ENCODE results near the gene GLDN. TPM values are rescaled to one million over a fixed set of nuclear protein-coding genes. Genes with fewer than 3 reads are reported as not detected.

Gene GLDN
- total RNA-seq, 1 experiment from 2014 or later: 0.15 TPM

DNA sequence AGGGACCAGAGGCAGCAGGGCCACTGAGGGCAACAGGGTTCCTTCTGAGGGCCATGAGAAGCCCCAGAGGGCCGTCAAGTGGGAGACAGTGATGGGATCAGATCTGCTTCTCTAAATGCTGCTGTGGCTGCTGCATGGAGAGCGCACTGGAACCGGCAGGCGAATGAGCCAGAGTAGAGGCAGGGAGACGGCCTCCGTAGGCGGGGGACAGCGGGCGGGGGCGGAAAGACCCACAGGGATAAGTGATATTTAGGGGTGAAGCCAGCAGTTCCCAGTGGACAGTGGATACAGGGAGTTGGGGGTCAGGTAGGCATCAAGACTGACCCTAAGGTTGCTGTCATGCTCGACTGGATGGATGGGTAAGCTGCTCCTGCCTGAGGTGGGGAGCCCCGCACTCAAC is 45.0 kb downstream of the GLDN start:
- Histone ChIP-seq H3F3A (ENCODE audit: low read length, unreplicated experiment) (no peaks in the 10 kb centered on the region), H3K27me3 (ENCODE audit: low read length) (no peaks in the 10 kb centered on the region), H2AFZ (ENCODE audit: low read length) (no peak overlapping the region), H3K4me3 (ENCODE audit: low read length) (no peak overlapping the region), H3K27ac (ENCODE audit: low read length) (no peak overlapping the region), H3K79me2 (ENCODE audit: low read length) (no peaks in the 10 kb centered on the region), H3K36me3 (ENCODE audit: low read depth, low read length) (no peaks in the 10 kb centered on the region), H3K9me2 (replicated peaks; ENCODE audit: low read length) (no peaks in the 10 kb centered on the region), H3K9ac (ENCODE audit: low read length) (no peak overlapping the region), H3K4me1 (ENCODE audit: insufficient read depth, low read length) (no peaks in the 10 kb centered on the region), H3K4me2 (ENCODE audit: low read length) (no peak overlapping the region), H3K9me3 (ENCODE audit: low read length) (no peaks in the 10 kb centered on the region), H4K20me1 (ENCODE audit: low read length) (no peaks in the 10 kb centered on the region)
- ChIA-PET CTCF (no interaction called here), POLR2A (ENCODE audit: unreplicated experiment) (no interaction called here)
- BruUV-seq (replicated peaks): no TSS peak
- TF ChIP-seq EZH2 (IDR thresholded peaks at IDR 0.05; ENCODE audit: low read length, unreplicated experiment) (no peak), EZH2phosphoT487 (IDR thresholded peaks at IDR 0.05; ENCODE audit: borderline replicate concordance, low read length) (no peak)
- TF ChIP-seq, protein P1, sequence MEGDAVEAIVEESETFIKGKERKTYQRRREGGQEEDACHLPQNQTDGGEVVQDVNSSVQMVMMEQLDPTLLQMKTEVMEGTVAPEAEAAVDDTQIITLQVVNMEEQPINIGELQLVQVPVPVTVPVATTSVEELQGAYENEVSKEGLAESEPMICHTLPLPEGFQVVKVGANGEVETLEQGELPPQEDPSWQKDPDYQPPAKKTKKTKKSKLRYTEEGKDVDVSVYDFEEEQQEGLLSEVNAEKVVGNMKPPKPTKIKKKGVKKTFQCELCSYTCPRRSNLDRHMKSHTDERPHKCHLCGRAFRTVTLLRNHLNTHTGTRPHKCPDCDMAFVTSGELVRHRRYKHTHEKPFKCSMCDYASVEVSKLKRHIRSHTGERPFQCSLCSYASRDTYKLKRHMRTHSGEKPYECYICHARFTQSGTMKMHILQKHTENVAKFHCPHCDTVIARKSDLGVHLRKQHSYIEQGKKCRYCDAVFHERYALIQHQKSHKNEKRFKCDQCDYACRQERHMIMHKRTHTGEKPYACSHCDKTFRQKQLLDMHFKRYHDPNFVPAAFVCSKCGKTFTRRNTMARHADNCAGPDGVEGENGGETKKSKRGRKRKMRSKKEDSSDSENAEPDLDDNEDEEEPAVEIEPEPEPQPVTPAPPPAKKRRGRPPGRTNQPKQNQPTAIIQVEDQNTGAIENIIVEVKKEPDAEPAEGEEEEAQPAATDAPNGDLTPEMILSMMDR (conservative IDR thresholded peaks at IDR 0.05; ENCODE audit: low read depth, low read length): no peak
- ATAC-seq (no peak), DNase-seq (no peak)
- intact Hi-C loops (cut with micrococcal nuclease): no loop called here

GRCh38 chr15:51386960-51387698 is 45.7 kb downstream of the GLDN start:
- intact Hi-C loops (cut with micrococcal nuclease): no loop called here
- no peak overlapping the region for H3K4me2 ChIP-seq (ENCODE audit: low read length)
- H4K20me1 ChIP-seq (ENCODE audit: low read length): no peaks in the 10 kb centered on the region
- ChIA-PET CTCF (no interaction called here), POLR2A (ENCODE audit: unreplicated experiment) (no interaction called here)
- DNase-seq (no peak), ATAC-seq (no peak)
- BruUV-seq (replicated peaks): no TSS peak
- no peaks in the 10 kb centered on the region for H3K27me3 ChIP-seq (ENCODE audit: low read length)
- TF ChIP-seq, protein P1 (conservative IDR thresholded peaks at IDR 0.05; ENCODE audit: low read depth, low read length): no peak
- TF ChIP-seq EZH2phosphoT487 (IDR thresholded peaks at IDR 0.05; ENCODE audit: borderline replicate concordance, low read length) (no peak), EZH2 (IDR thresholded peaks at IDR 0.05; ENCODE audit: low read length, unreplicated experiment) (no peak)
- H3K9me2 ChIP-seq (replicated peaks; ENCODE audit: low read length): no peaks in the 10 kb centered on the region
- no peaks in the 10 kb centered on the region for H3K9me3 ChIP-seq (ENCODE audit: low read length)
- no peak overlapping the region for H3K9ac ChIP-seq (ENCODE audit: low read length)
- no peak overlapping the region for H3K27ac ChIP-seq (ENCODE audit: low read length)
- H3K4me1 ChIP-seq (ENCODE audit: insufficient read depth, low read length): no peaks in the 10 kb centered on the region
- H3K79me2 ChIP-seq (ENCODE audit: low read length): no peaks in the 10 kb centered on the region
- no peaks in the 10 kb centered on the region for H3K36me3 ChIP-seq (ENCODE audit: low read depth, low read length)
- no peak overlapping the region for H2AFZ ChIP-seq (ENCODE audit: low read length)
- no peak overlapping the region for H3K4me3 ChIP-seq (ENCODE audit: low read length)
- H3F3A ChIP-seq (ENCODE audit: low read length, unreplicated experiment): no peaks in the 10 kb centered on the region

GRCh38 chr15:51387699-51388041 is 46.2 kb downstream of the GLDN start:
- H3K4me2 ChIP-seq (ENCODE audit: low read length): no peak overlapping the region
- no peak overlapping the region for H3K9ac ChIP-seq (ENCODE audit: low read length)
- no peaks in the 10 kb centered on the region for H3K9me2 ChIP-seq (replicated peaks; ENCODE audit: low read length)
- H3K4me1 ChIP-seq (ENCODE audit: insufficient read depth, low read length): no peaks in the 10 kb centered on the region
- intact Hi-C loops (cut with micrococcal nuclease): no loop called here
- ChIA-PET POLR2A (ENCODE audit: unreplicated experiment) (no interaction called here), CTCF (no interaction called here)
- DNase-seq (no peak), ATAC-seq (no peak)
- no peak overlapping the region for H3K27ac ChIP-seq (ENCODE audit: low read length)
- no peaks in the 10 kb centered on the region for H3F3A ChIP-seq (ENCODE audit: low read length, unreplicated experiment)
- H3K79me2 ChIP-seq (ENCODE audit: low read length): no peaks in the 10 kb centered on the region
- no peaks in the 10 kb centered on the region for H3K9me3 ChIP-seq (ENCODE audit: low read length)
- no peak overlapping the region for H3K4me3 ChIP-seq (ENCODE audit: low read length)
- no peaks in the 10 kb centered on the region for H4K20me1 ChIP-seq (ENCODE audit: low read length)
- no peak overlapping the region for H2AFZ ChIP-seq (ENCODE audit: low read length)
- no peaks in the 10 kb centered on the region for H3K36me3 ChIP-seq (ENCODE audit: low read depth, low read length)
- no peaks in the 10 kb centered on the region for H3K27me3 ChIP-seq (ENCODE audit: low read length)
- no TSS peak for BruUV-seq (replicated peaks)
- TF ChIP-seq EZH2phosphoT487 (IDR thresholded peaks at IDR 0.05; ENCODE audit: borderline replicate concordance, low read length): no peak
- TF ChIP-seq, protein P1 (conservative IDR thresholded peaks at IDR 0.05; ENCODE audit: low read depth, low read length): no peak
- TF ChIP-seq EZH2 (IDR thresholded peaks at IDR 0.05; ENCODE audit: low read length, unreplicated experiment): no peak
